Smooth muscle cell (in vitro differentiated cells): ENCODE data around the gene UGT1A4. TPM values are rescaled to one million over a fixed set of nuclear protein-coding genes. Genes with fewer than 3 reads are reported as not detected.

Source experiments
- DNase-seq: peaks from one replicate; lab custom pipeline; 2025; ENCODE audit not compliant: unreplicated experiment; lab: John Stamatoyannopoulos, UW
- H2AFZ ChIP-seq: fragments of 200-600 bp; sonication (generic); 2 replicates; pipeline ENCODE4 v1.6.0; 2016; ENCODE audit warnings: antibody characterized with exemption, low read depth, mild to moderate bottlenecking
- H3F3A ChIP-seq: fragments of 200-600 bp; sonication (generic); 2 replicates; pipeline ENCODE4 v1.6.0; 2017; ENCODE audit warnings: antibody characterized with exemption, low read depth
- H3K27ac ChIP-seq: fragments of 200-600 bp; sonication (generic); 2 replicates; pipeline ENCODE4 v1.5.1; 2016; ENCODE audit warnings: low read depth, mild to moderate bottlenecking
- H3K27me3 ChIP-seq: fragments of 200-600 bp; sonication (generic); 2 replicates; pipeline ENCODE4 v1.6.1; 2016; ENCODE audit warnings: low read depth, mild to moderate bottlenecking
- H3K36me3 ChIP-seq: fragments of 200-600 bp; sonication (generic); 2 replicates; pipeline ENCODE4 v1.5.1; 2016; ENCODE audit warnings: low read depth
- H3K4me1 ChIP-seq: fragments of 200-600 bp; sonication (generic); 2 replicates; pipeline ENCODE4 v1.5.1; 2016; ENCODE audit warnings: low read depth
- H3K4me2 ChIP-seq: fragments of 200-600 bp; sonication (generic); 2 replicates; pipeline ENCODE4 v1.6.0; 2016; ENCODE audit warnings: mild to moderate bottlenecking
- H3K4me3 ChIP-seq: fragments of 200-600 bp; sonication (generic); 2 replicates; pipeline ENCODE4 v1.5.1; 2016; ENCODE audit warnings: mild to moderate bottlenecking
- H3K79me2 ChIP-seq: fragments of 200-600 bp; sonication (generic); 2 replicates; pipeline ENCODE4 v1.6.0; 2016; ENCODE audit warnings: low read depth, mild to moderate bottlenecking
- H3K9ac ChIP-seq: fragments of 200-600 bp; sonication (generic); 2 replicates; pipeline ENCODE4 v1.6.0; 2016; ENCODE audit warnings: low read depth
- H3K9me3 ChIP-seq: fragments of 200-600 bp; sonication (generic); replicated peaks from 2 replicates; pipeline ENCODE4 v1.5.1; 2016; ENCODE audit warnings: low read depth
- H4K20me1 ChIP-seq: fragments of 200-600 bp; sonication (generic); 2 replicates; pipeline ENCODE4 v1.6.0; 2016; ENCODE audit warnings: low read depth
- CTCF ChIP-seq: fragments of 200-600 bp; sonication (generic); IDR thresholded peaks from 2 replicates; pipeline ENCODE4 v1.5.1; 2017; ENCODE audit warnings: borderline replicate concordance, mild to moderate bottlenecking, antibody characterized with exemption; ENCODE audit not compliant: insufficient read depth, poor library complexity, severe bottlenecking
- WGBS: methylation state at CpG from one replicate; pipeline ENCODE4 v1.1.7; 2016; ENCODE audit warnings: low lambda C conversion rate; 5-methylcytosine and 5-hydroxymethylcytosine counted together
- polyA plus RNA-seq: library from polyadenylated mRNA; unstranded; fragments of >200 nt; fragmentation: Nextera tagmentation; extraction: Ambion mirVana; gene quantifications from 2 replicates; pipeline ENCODE4 v1.2.1, GENCODE V29; 2016
- total RNA-seq: library from RNA; depleted of rRNA; stranded (reverse); fragments of >200 nt; gene quantifications from 2 replicates; pipeline ENCODE4 v1.2.3, GENCODE V29; 2014

UGT1A4 gene
- total and polyA plus RNA-seq, 2 experiments from 2014 or later: not detected

- Histone ChIP-seq H3K4me1 (no peaks in the 10 kb centered on the region), H3K9me3 (no peaks in the 10 kb centered on the region), H3K4me3 (no peak overlapping the region), H3K9ac (no peak overlapping the region), H3K27ac (no peak overlapping the region), H3F3A (no peaks in the 10 kb centered on the region), H3K27me3 (no peaks in the 10 kb centered on the region), H2AFZ (no peak overlapping the region), H4K20me1 (no peaks in the 10 kb centered on the region), H3K4me2 (no peak overlapping the region), H3K79me2 (no peaks in the 10 kb centered on the region), H3K36me3 (no peaks in the 10 kb centered on the region)
- WGBS: 67% methylated on average over 4 of the region's 4 CpGs
- TF ChIP-seq CTCF: no peak
- DNase-seq: no peak
Measured at GRCh38 chr2:233679196-233679595, 39.3 kb upstream of the UGT1A4 start.

- no peak overlapping the region for H3K9ac ChIP-seq
- no peaks in the 10 kb centered on the region for H3K9me3 ChIP-seq
- H3K36me3 ChIP-seq: no peaks in the 10 kb centered on the region
- H4K20me1 ChIP-seq: no peaks in the 10 kb centered on the region
- H3K4me1 ChIP-seq: no peaks in the 10 kb centered on the region
- H2AFZ ChIP-seq: no peak overlapping the region
- H3K4me3 ChIP-seq: no peak overlapping the region
- no peaks in the 10 kb centered on the region for H3K27me3 ChIP-seq
- H3K4me2 ChIP-seq: no peak overlapping the region
- no peak for TF ChIP-seq CTCF
- no peaks in the 10 kb centered on the region for H3F3A ChIP-seq
- 93% methylated on average over 4 of the region's 4 CpGs for WGBS
- no peak overlapping the region for H3K27ac ChIP-seq
- H3K79me2 ChIP-seq: no peaks in the 10 kb centered on the region
- no peak for DNase-seq
Measured at GRCh38 chr2:233680361-233681045, 38.0 kb upstream of the UGT1A4 start.

- Histone ChIP-seq H3K4me2 (no peak within 1 kb of the TSS), H3K4me1 (no peaks in the 10 kb centered on the region)
Measured at GRCh38 chr2:233681521-233682099, 36.9 kb upstream of the UGT1A4 start, which contains the start of gene UGT1A7. TSS of gene UGT1A7 (plus strand) at chr2:233681901. CDS start at chr2:233681938, 37 bp downstream.

More at GRCh38 chr2:233681521-233682099, 36.9 kb upstream of the UGT1A4 start, which contains the start of gene UGT1A7:
- no peak within 1 kb of the TSS for H3K4me3 ChIP-seq
- H3K36me3 ChIP-seq: no peaks in the 10 kb centered on the region
- H3K9me3 ChIP-seq: no peaks in the 10 kb centered on the region
- no peaks in the 10 kb centered on the region for H4K20me1 ChIP-seq
- no peak within 1 kb of the TSS for H3K27ac ChIP-seq
- H3K9ac ChIP-seq: no peak within 1 kb of the TSS
- no peak for DNase-seq
- no peaks in the 10 kb centered on the region for H3F3A ChIP-seq
- no peaks in the 10 kb centered on the region for H3K79me2 ChIP-seq
- no peaks in the 10 kb centered on the region for H3K27me3 ChIP-seq
- no peak within 1 kb of the TSS for H2AFZ ChIP-seq
- no peak for TF ChIP-seq CTCF
- 89% methylated on average over 5 of the region's 5 CpGs for WGBS
